Muscle of back (tissue), 11 donors: ENCODE measurements around the gene TAS2R14. TPM values are rescaled to one million over a fixed set of nuclear protein-coding genes. Genes with fewer than 3 reads are reported as not detected.

ENCODE experiments used
- DNase-seq, 3 donors: peaks; one replicate each; pipeline versions ENCODE4 v3.0.0 to v3.0.0-alpha.2; 2013
- polyA plus RNA-seq, 10 donors: library from polyadenylated mRNA; unstranded; fragments of 120-200 nt; gene quantifications; one replicate each; pipeline ENCODE4 v1.2.1, GENCODE V29; 2013; ENCODE audit not compliant: insufficient read length in 10 of 10

Gene TAS2R14
- polyA plus RNA-seq, 10 donors, result 1.6 to 5.7 (median 2.8) TPM

DNA sequence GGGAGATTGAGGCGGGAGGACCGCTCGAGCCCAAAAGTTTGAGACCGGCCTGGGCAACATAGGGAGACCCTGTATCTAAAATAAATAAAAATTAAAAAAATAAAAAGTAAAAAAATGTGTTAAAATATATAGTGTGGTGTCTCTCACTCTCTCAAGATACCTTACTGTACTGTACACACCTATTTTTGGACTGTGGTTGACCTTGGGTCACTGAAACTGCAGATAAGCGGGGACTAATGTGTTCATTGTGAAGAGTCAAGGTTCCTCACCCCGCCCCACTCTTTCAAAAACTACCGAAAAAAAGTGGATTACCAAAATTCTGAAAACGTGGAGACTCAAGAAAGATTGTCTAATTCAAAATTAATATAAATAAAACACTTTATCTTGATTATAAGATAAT is 28.7 kb downstream of the TAS2R14 start:
- DNase-seq, result no peak

DNA sequence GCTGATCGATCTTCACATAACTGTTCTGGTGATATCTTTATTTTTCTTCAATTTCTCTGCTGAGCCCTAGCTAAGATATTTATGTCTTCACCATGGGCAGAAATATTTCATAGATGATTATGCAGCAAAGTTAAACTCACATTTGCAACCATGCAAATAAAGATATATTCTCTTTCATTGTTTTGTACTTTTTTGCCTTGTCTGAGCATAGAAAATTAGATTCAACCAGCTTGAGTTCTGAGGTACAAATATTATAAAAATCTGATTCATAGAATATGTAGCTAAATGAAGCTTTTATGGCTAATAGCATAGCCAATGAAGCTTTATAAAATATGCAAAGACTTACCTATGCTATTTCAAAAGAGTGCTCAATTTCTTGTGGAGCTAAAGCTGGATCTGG is 29.6 kb downstream of the TAS2R14 start, which contains the start of gene TAS2R13:
TSS of gene TAS2R13 (minus strand) at position 101 of the 400 bp plus-strand sequence. CDS start 264 bp downstream, outside the sequence.
- DNase-seq, result no peak

DNA sequence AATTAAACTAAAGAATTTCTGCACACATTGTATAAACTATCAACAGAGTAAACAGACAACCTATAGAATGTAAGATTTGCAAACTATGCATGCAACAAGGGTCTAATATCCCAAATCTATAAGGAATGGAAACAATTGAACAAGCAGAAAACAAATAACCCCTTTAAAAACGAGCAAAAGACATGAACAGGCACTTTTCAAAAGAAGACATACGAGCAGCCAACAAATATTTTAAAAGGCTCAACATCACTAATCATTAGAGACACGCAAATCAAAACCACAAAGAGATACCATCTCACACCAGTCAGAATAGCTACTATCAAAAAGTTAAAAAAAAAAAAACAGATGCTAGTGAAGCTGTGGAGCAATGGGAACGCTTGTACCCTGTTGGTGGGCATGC is 34.4 kb downstream of the TAS2R14 start:
- DNase-seq, result no peak

DNA sequence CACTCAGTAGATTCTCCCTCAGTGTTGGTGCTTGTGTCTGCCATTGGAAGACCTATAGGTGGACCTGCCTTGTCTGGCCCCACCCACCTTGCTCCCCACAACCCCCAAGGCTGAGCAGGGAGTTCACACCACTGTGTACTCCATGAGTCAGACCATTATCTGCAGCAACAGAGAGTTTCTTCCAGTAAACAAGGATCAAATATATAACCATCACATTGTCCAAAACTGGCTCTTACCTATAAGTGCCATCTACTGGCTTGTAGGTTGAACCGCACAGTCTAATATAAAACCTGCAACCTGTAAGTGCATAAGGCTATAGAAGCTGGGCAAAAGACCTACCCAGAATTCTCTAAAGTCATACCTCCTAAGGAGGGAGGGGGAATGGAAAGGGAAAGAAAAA is 37.6 kb downstream of the TAS2R14 start:
- DNase-seq, result no peak

DNA sequence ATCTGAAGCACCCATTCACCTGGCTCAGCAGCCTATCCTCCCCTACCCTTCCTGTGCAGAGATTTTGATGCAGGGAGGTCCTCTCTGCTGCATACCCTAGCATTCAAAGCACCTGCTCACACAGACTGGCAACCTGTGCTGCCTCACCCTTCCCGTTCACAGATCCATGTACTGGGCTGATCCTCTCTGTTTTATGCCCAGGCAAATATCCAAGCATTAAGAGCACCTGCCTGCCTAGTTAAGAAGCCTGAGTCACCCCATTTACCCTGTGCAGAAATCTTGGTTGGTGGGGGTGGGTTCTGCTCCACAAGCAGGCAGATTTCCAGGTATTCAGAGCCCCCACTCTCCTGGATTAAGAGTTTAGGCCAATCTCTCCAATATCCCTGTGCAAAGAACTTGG is 38.1 kb downstream of the TAS2R14 start:
- DNase-seq, result no peak

DNA sequence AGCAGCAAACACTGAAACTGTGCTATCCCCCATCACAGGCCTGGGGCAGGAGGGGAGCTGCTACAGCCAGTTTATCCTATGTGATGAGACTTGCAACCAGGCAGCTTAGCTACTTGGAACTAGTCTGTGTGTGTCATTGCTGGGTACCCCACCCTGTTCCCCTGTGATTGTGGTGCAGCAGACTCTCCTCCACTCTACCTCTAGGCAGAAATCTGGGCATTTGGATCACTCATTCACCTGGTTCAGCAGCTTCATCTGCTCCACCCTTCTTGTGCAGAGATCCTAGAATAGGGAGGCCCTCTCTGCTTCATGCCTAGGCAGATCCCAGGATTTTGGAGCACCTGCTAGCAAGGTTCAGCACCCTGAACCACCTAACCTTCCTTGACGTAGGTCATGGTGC is 38.5 kb downstream of the TAS2R14 start:
- DNase-seq, result no peak

DNA sequence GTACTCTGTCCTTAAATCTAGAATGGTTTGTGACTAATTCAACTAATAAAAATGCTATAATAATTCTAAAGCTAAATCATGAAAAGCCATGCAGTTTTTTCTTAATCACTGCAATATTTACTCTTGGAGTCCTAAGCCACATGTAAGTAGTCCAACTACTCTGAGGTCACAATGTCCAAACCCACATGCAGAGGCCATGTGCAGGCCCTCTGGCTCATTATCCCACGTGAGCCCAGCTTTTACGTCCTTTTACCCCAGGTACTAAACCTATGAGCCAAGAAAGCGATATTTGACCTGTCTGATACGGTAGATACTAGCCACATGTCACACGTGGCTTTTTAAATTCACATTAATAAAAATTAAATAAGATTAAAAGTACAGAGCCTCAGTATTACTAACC is 42.2 kb downstream of the TAS2R14 start:
- DNase-seq, result no peak

DNA sequence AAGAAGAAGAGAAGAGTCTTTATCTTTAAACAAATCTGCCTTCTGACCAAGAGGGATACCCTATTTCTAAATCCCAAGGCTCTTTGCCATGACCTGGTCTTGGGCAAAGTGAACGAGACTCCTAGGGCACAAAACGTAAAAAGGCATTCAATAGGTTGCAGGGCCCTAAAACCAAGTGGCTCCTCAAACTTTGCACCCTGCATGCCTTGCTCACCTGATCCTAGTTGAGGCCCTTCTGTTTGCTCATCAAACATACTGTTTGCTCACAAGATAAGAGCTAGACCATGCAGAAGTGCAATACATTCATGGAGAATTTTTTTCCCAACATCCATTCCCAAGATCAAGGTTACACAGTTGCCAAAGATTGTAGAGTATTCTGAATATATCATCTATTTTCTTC is 47.1 kb downstream of the TAS2R14 start:
- no peak for DNase-seq

DNA sequence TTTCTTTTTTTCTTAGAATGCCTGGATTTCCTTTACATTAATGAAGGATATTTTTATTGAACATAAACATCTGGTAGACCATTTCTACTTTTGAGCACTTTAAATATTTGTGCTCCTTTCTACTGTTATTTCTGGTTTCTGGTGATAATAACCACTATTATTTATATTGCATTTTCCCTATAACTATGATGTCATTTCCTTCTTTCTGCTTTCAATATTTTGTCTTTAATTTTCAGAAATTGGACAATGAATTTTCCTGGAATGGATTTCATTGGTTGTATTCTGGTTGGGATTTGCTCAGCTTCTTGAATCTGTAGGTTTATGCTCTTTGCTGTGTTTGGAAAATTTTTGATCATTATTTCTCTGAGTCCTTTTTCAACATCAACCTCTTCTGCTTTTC is 49.8 kb downstream of the TAS2R14 start:
- DNase-seq, result no peak

Other genes with a start within 250 kb of the TAS2R14 start
- 1,000 to 10,000 TPM in 2 of 10 donors, 100 to 1,000 TPM in 8; 583 to 1,085 (median 921) TPM for gene YBX3, start 215.9 kb downstream of the TAS2R14 start, polyA plus RNA-seq
- not detected for gene TAS2R7, start 136.6 kb downstream of the TAS2R14 start, polyA plus RNA-seq
- not detected for gene TAS2R8, start 132.0 kb downstream of the TAS2R14 start, polyA plus RNA-seq
- not detected for gene TAS2R9, start 129.1 kb downstream of the TAS2R14 start, polyA plus RNA-seq
- gene TAS2R10, start 112.9 kb downstream of the TAS2R14 start, polyA plus RNA-seq, result 1 to 10 TPM in 5 of 10 donors, under 1 TPM in 5; 0.30 to 1.5 (median 0.99) TPM
- 1 to 10 TPM; 1.1 to 9.2 (median 2.6) TPM for gene PRR4, start 89.8 kb downstream of the TAS2R14 start, polyA plus RNA-seq
- 10 to 100 TPM in 3 of 10 donors, 1 to 10 TPM in 7; 5.1 to 12.9 (median 7.5) TPM for gene PRH1, start 55.0 kb downstream of the TAS2R14 start, polyA plus RNA-seq
- gene TAS2R13, start 29.7 kb downstream of the TAS2R14 start, polyA plus RNA-seq, result under 1 TPM in 3 of 10 donors, not detected in 7; 0.11 to 0.18 (median 0.15) TPM
- under 1 TPM in 3 of 10 donors, not detected in 7; 0.35 to 0.85 (median 0.38) TPM for gene PRH2, start 10.0 kb downstream of the TAS2R14 start, polyA plus RNA-seq
- gene TAS2R50, start 47.6 kb upstream of the TAS2R14 start, polyA plus RNA-seq, result under 1 TPM in 2 of 10 donors, not detected in 8; 0.28 to 0.29 TPM
- 1 to 10 TPM in 4 of 10 donors, under 1 TPM in 6; 0.49 to 3.7 (median 0.96) TPM for gene TAS2R20, start 59.0 kb upstream of the TAS2R14 start, polyA plus RNA-seq
- 1 to 10 TPM in 5 of 10 donors, under 1 TPM in 5; 0.65 to 2.4 (median 1.0) TPM for gene TAS2R19, start 83.4 kb upstream of the TAS2R14 start, polyA plus RNA-seq
- 1 to 10 TPM in 5 of 10 donors, under 1 TPM in 5; 0.65 to 2.1 (median 1.0) TPM for gene TAS2R31, start 92.1 kb upstream of the TAS2R14 start, polyA plus RNA-seq
- under 1 TPM in 2 of 10 donors, not detected in 8; 0.19 to 0.26 TPM for gene TAS2R46, start 123.0 kb upstream of the TAS2R14 start, polyA plus RNA-seq
- gene TAS2R43, start 153.1 kb upstream of the TAS2R14 start, polyA plus RNA-seq, result under 1 TPM in 5 of 10 donors, not detected in 5; 0.22 to 0.44 (median 0.30) TPM
- under 1 TPM in 8 of 10 donors, not detected in 2; 0.10 to 0.46 (median 0.14) TPM for gene TAS2R30, start 195.4 kb upstream of the TAS2R14 start, polyA plus RNA-seq
- gene SMIM10L1, start 231.9 kb upstream of the TAS2R14 start, polyA plus RNA-seq, result 10 to 100 TPM; 12.5 to 15.1 (median 13.4) TPM
- gene TAS2R42, start 247.7 kb upstream of the TAS2R14 start, polyA plus RNA-seq, result not detected